Fibroblast of upper back skin (primary cell): ENCODE measurements around the gene SMARCB1.

Experiments
- DNase-seq: peaks from one replicate; pipeline ENCODE4 v3.0.0-alpha.2; 2013

Gene SMARCB1

DNA sequence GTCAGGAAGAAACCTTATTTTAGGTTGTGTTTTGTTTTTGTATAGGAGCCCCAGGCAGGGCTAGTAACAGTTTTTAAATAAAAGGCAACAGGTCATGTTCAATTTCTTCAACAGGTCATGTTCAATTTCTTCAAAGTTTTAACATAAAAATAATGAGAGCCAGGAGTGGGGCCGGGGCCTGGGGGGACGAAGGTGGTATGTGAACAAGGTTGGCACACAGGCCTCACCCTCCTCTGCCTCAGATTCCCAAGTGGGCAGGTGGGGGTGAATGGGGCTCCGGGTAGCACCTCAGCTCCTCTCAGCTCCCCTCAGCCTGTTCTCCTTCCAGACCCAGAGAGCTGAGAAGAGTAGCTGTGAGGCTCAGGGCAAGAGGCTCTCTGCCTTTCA lies 47.6 kb downstream of the SMARCB1 start:
- no peak for DNase-seq

DNA sequence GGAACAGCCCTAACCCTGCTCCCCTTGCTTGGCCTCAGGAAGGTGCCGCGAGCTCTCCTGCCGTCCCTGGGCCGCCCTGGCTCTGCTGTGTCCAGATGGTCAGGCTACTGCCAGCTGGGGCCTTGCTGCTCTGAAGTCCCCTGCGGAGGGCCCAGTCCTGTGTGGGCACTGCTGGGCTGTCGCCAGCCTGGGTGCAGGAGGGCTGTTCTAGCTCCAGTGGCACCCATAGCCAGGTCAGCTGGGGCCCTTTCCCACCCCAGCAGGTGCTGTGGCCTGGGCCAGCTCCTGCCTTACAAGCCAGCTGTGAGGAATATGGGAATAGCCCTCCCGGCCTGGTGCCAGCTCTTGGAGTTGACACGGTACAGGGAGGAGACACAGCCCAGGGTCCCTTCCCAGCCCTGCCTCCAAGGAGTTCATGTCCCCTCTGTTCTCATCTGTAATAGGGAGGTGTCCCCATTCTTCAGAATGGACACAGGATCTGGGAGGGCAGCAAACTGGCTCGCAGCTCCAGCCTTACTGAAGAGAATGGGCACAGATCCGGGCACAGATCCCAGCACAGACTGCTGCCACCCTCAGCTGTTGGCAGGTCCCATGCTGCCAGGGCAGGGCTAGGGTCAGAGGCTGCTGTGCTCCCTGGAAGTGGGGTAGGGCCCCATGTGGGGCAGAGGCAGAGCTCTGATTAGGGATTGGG lies 48.2 kb downstream of the SMARCB1 start:
- no peak for DNase-seq

DNA sequence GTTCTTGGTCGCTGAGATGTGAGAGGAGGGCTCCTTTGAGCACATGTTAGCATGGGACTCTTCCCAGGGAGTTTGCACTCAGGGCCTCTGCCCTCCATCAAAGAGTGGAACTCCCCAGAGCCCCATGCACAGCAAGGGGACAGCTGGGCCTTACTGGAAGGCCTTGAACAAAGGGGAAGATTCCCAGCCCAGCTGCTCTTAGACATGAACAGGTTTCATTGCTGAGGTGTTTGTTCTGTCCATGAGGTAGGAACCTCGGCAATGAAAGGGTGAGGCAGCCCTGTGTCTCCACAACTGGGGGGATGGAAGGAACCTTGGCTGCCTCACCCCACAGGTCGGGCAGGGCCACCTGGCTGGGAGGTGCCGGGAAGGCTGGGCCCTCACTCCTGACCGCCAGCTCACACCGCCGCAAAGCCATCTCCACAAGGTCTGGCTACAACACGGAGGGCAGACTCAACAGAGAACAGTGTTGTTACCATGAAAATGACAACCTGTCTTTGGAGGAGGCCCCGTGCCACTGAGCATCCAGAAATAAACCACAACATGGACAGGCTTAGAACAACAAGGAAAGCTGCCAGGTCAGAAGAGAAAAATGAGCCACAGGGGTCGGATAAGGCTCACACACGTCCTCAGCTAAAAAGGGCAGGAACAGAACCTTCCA lies 48.8 kb downstream of the SMARCB1 start:
- no peak for DNase-seq

DNA sequence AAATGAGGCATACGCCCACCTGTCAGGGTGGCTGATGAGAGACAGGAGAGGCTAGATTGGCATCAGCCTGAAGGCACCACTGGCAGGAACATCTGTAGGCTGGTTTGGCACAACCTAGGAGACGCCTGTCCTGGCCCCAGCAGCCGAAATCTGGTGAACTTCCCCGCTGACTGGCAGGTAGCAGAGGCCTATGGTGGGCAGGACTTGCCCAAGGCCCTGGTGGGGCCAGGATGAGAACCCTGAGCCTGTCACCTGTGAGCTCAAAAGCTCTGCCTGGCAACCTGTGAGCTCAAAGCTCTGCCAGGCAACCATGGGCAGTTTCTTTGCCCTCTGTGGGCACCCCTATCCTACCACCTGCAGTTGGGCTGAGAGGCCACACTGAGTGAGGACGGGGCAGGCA lies 49.5 kb downstream of the SMARCB1 start:
- DNase-seq = no peak

DNA sequence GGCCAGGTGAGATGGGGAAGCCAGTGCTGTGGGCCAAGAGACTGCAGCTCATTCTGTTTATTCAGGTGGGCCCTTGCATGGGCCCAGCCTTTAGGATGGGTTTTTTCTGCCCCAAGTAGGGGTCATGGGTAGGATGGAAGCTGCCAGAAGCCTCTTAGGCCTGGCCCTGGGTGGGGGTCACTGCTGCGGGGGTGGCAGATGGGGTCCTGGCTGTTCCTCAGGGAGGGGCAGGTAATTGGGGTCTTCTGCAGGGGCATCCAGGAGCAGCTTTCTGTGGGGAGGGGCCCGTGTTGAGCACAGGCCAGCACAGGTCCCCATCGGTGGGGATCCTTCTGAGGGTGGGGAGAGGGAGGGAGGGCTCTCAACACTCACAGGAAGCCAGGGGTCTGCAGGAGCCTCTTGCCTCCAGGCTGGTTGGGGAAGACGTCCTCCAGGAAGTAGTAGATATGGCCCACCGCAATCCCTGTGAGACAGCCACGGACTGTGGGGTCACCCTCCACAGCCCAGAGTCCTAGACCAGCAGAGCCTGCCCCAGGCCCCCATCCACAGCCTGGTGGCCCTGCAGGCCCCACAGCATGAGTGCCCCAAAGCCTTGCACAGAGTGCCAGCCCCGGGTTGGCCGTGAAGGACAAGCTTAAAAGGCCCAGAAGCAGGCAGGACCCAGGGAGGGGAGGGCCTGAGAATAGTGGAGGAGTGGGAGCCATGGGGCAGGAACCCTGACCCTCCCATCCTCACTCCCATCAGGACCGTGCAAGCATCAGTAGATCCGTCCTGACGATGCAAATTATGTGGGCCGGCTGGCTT lies 50.1 kb downstream of the SMARCB1 start:
- DNase-seq = no peak

DNA sequence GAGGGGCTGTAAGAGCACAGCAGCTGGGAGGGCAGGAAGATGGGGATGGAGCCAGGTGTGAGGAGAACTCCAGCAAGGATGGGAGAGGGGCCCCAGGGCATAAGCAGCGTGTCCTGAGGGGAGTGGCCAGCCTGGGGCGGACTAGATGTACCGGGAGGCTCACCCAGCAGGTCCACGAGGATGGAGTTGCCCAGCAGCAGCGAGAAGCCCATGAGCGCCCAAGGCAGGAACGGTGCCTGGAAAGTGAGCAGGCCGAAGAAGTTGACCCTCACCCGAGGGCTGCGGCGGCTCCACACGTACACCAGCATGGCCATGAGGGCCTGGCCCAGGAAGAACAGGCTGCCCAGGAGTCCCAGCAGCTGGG lies 50.7 kb downstream of the SMARCB1 start:
- DNase-seq = no peak

DNA sequence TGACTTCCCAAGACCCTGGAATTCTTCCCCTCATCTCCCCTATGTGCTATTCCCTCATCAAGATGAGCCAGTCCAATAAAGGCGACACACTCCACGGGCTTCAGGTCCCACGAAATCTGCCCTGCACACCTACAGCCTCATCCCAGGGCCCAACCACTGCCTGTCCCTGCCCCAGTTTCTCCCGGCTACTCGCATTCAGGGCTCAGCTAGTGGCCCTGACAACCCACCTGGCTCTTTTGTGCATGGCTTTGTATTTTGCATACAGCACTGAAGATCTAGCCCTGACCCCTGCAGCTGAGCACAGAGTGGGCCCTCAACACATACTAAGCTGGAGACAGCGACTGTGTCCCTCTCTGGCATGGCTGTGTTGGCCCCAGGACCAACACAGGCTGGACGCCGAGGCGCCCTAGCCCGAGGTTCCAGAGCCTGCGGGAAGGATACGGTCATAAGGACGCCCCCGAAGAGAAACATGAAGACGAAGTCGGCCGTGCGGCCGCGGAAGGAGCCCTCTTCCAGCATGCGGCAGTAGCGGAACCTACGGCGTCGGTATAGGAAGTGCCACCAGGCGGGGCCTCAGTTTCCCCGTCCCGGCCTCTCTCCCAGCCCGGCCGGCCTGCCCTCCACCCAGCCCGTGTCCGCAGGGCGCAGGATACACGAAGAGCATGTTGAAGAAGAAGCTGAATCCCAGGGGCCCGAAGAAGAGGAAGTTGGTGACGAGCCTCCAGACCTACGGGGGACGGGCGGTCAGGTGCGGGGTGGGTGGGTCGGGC lies 51.3 kb downstream of the SMARCB1 start:
- DNase-seq = no peak

DNA sequence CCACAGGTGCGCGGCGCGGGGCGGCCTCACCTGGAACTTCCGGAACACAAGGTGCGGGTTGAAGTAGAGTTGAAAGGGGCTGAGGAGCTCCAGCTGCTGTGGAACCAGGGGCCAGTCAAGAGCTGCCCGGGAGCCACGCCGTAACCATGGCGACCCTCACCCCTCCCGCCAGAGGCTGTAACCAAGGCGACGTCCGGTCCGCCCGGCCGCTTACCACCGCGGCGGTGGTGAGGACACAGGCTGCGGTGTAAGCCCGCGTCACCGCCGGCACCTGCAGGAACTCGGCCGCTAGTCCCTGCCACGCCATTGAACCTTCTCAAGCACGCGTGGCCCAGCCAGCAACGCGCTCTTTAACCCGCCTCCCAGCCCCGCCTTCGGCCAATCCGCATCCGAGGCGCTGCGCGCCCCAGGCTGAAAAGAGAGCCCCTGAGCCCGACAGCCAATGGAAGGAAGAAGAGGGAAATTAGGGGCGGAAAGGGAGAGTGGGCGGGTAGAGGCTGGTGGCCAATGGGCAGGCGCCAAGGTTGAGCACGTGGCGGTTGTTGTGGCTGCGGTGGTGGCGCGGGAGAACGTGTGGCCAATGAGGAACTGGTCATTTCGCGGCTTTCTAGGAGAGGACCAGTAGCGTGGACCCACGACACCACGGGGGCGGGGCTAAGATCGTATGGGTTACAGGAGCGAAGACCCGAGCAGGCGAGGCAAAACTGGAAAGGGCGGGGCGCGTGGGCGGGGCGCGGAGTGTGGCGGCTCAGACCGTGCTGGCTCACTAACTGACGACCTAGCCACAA lies 52.1 kb downstream of the SMARCB1 start, which contains the start of gene DERL3:
Gene DERL3, minus strand, starts transcription at position 326 of the 788 bp plus-strand sequence. Its CDS starts 19 bp downstream, at position 307.
- DNase-seq = peak; percentile 97

DNA sequence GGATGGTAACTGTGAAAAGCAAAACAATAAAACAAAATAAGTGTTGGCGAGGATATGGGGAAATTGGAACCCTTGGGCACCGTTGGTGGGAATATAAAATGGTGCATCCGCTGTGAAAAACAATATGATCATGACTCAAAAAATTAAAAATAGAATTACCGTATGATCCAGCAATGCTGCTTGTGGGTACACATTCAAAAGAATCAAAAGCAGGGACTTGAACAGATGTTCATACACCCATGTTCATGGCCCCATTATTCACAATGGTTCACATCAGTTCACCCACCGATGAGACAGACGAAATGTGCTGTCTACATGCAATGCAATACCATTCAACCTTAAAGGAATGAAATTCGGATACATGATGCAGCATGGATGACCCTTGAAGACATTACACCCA lies 53.3 kb downstream of the SMARCB1 start:
- DNase-seq = no peak

DNA sequence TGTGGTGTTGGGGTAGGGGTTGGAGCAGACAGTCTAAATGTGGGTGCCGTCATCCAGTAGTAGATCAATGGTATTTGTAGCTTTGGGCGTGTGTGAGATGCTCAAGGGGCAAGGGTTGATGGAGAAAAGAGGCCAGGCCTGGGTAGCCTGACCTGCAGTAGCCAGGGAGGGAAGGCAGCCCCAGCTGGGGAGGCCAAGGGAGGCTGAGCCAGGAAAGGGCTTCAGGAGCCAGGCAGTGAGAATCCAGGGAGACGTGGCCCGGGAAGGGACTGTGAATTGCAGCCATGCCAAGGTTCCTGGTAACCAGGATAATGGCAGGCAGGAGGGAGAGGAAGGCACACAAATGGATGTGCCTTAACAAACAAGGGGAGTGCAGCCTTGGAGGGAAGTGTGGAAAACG lies 54.5 kb downstream of the SMARCB1 start:
- no peak for DNase-seq

DNA sequence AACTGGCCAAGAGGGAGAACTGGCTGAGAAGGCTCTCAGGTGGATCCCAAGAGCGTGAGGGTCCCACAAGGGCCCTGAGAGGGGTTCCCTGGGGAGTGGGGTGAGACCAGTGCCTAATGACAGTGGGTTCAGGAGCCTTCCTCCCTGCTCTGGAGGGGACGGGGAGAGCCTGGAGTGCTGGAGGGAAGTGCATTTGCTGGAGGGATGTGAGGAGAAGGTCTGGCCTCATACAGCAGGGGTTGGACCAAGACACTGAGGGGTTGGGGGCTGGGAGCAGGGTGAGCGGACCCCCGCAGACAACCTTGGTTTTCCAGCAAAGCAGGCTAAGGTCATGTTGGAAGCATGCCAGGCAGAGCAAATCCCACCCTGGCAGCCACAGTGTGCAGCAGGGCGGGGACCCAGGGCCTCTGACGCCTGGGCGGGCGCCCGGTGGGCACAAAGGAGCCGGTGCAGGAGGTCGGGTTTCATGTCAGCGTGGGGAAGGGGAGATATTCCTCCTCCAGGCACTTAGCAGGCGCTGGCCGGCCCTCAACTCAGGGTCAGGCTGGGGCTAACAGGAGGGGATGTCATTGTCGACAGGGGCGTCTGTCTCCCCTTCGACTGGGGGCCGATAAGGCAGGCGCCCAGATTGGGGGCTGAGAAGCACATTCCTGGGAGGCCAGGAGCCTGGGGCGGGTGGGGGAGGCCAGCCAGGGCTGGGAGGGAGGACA lies 55.1 kb downstream of the SMARCB1 start:
- no peak for DNase-seq

DNA sequence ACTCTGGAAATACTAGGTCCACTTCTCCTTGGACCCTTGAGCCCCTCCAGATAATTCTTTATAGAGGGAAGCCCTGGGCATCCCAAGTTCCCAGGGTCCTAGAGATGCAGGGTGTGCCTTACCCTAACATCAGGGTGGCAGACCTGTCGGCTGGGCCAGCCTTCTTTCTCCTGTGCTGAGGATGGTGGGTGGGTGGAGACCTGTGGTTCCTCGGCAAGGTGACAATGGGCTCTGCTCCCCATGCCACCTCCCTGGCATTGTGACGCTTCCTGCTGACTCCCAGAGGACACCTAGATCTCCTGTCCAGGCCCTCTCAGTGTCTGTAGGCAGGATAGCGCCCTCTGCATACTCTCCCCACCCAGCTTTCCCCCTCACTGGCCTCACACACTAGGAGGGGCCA lies 55.8 kb downstream of the SMARCB1 start:
- DNase-seq = no peak

DNA sequence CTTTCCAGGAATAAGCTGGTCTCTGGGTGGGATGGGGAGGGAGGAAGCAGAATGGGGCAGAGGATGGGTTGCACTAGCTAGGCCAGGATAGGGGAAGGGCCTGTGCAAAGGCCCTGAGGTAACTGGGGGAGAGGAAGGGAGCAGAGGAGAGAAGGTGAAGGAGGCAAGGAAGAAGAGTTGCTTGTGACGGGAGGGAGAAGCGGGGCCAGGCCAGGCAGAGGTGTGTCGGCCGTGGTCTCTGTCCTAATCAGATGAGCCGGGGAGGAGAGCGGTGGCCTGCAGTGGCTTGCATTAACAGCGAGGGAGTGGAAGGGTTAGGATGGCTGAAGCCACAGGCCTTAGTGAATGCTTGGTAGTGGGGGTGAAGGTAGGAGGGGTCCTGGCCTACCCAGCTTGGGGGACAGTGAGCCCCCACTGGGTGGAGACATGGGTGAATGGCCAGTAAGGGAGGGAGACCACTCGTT lies 58.0 kb downstream of the SMARCB1 start:
- no peak for DNase-seq

DNA sequence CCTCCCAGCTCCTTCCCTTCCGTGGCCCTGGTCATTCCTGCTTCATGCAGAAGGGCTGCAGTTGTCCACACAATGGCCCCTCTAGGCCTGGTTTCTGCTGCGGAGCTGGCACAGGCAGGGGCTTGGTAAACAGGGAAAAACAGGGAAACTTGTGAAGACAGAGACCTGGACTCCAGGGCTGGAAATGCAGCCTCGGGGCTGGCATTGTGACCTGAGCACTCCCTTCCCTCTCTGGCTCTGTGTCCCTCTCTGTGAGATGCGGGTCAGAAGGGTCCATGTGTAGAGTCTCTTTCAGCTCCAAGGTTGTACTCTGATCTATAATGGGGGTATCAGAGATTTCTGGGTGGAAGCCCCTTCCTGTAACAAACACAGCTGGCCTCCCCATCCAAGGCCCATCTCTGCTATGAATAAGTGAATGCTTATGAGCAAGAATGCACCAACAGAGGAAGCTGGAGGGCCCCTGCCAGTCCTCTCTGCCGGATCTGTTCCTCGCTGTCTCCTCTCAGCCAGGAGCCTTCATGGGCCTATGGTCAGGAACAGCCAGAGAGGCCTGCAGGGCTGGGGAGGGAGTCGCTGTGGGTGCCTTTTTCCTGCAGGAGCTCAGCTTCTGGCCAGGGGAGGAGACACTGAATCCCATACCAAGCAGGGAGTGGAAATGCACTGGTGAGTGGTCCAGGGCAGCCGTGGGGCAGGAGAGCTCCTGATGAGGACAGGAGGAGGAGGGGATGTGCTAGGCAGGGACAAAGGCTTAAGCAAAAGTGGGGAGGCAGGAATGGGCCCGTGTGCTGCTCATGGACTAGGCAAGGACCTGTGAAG lies 58.7 kb downstream of the SMARCB1 start:
- DNase-seq = no peak

DNA sequence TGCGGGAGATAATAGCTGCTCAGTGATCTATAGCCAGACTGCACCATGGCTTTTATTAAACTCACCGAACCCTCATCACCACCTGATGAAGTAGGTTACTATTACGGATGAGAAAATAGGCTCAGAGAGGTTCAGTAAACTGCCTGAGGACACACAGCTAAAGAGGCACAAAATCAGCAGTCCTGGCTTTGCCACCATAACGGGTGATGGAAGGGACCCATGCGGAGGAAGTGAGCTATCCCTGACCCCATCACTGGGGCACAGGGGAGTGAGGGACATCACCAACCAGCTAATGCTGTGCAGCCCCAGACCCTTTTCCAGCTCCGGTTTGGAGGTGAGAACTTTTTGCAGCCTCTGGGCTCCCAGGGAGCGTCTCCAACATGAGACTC lies 59.3 kb downstream of the SMARCB1 start:
- DNase-seq = no peak

DNA sequence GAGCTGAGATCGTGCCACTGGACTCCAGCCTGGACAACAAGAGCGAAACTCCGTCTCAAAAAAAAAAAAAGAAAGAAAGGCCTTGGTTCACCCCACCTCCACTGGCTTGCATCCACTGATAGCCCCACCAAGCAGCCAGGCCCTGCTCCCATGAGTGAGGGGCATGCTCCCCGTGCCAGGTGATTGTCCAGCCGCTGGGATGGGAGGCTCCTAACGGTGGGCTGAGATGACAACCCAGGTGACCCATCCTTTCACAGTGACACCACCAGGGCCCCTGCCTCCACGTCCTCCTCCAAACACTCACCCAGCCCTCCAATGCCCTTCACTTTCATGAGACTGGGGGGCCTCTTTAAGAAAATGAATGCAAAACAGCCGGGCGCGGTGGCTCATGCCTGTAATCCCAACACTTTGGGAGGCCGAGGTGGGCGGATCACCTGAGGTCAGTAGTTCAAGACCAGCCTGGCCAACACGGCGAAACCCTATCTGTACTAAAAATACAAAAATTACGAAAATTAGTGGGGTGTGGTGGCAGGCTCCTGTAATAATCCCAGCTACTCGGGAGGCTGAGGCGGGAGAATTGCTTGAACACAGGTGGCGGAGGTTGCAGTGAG lies 60.6 kb downstream of the SMARCB1 start:
- no peak for DNase-seq

DNA sequence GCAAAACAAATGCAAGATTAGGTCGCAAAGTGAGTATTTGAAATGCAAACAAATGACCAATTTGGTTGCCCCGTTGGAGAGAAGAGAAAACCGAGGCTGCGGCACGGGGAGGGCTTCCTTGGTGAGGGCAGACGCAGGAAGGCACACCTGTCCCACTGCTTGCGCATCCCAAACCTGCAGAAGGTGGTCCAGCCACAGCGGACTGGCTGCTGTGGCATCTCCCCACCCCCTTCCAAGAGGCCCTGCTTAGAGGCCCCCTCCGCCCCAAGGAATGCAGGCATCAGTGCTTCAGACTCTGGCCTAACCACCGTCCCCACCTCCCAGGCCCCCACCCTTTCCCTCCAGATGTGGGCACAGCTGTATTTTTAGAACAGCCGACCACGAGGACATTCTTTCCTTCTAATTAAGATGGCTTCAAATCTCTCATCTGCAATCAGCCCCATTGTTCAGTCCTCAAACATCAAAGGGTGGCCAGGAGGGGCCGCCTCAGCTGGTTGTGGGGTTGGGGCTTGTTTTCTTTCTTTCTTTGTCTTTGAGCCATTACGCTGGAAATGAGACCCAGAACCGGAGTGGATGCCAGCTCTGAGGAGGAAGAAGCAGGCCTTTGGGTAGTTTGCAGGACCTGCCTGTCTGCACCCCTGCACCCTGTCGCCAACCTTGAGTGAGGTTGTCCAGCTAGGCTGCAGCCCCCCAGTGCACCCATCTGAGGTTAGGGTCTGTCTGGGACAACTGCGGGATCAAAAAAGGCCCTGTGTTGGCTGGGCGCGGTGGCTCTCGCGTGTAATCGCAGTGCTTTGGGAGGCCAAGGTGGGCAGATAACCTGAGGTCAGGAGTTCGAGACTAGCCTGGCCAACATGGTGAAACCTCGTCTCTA lies 61.5 kb downstream of the SMARCB1 start:
- peak; percentile 8 for DNase-seq

DNA sequence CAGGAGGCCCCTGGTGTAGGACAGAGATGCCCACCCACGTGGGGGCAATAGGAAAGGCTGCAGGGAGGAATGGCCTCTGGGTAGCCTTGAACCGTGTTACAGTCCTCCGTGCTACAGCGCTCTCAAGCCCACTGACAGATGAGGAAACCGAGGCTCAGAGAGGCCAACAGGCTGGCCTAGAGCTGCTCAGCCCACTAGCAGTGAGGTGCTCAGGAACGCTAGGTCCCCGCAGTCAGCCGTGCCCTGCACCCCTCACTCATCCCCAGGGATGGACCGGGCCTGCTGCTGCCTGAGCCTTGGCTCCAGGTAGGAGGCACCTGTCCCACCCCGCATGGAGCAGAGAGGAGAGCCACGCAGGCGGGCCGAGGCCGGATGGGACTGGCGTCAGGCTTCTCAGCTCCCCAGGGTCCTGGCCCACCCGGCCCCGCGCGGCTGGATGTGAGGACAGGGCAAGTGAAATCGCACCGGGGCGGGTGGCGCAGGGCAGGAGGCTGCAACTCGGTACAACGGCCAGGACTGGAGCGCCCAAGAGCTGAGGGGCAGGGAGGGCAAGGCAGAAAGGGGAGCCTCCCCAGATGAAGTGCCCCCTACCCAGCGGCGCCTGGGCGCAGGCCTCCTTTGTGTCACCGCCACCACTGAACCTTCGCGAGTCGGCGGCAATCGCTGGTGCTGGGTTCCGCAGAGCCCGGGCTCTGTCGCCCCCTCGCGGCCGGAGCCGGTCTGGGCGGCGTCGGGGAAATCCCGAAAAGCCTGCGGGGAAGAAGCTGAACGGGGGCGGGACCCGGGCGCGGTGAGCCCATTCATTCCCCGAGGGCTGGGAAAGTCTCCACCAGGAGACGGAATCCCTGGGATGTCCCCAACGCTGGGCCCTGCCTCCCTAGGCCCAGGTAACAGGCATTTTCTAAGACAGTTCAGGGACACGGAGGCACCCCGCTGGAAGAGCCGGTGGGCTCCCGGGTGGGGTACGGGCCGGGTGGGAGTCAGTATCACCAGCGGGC lies 62.5 kb downstream of the SMARCB1 start:
- peak; percentile 63 for DNase-seq
